Heart left ventricle (tissue), 13 donors: Measurements from ENCODE around the gene CCDC152.

Source experiments
- CTCF ChIP-seq, 12 donors: fragments of 200-600 bp; sonication (generic) in 4 of 12; IDR thresholded peaks; one replicate each; pipeline versions ENCODE4 v1.5.0 to v1.8.0; 2018 to 2022; ENCODE audit warnings: antibody characterized with exemption in 12 of 12, mild to moderate bottlenecking in 5 of 12
- POLR2A ChIP-seq, 2 donors: fragments of 450-650 bp; IDR thresholded peaks; one replicate each; pipeline ENCODE4 v1.6.1; 2017; ENCODE audit warnings: antibody characterized with exemption in 2 of 2, mild to moderate bottlenecking in 2 of 2, moderate library complexity in 2 of 2
- donor health status: ischemic (EF 13 %, LVEDD 7.1; RV severe dilation, severe dysfunction).
- donor health status: DM: no; HTN: yes; CAD: no.
- donor health status: DM: no; HTN: no; CAD: no.
- donor health status: ischemic (EF 25% LVEDD 6.9; RV normal size, moderate dysfunction).
- donor health status: ischemic (EF 25% LVEDD 5.7; RV mildly dilated, moderate dysfunction).
- donor health status: ischemic (EF 35%, LVEDD 5.7; RV mildly dilated, moderate dysfunction).
- donor health status: nonischemic (EF 11% LVEDD 7.7; RV severe dilation, severe dysfunction).
- donor health status: DM: yes; HTN: yes; CAD: no.
- donor health status: PGD.
- donor health status: ischemic (EF 29% LVEDD 5.4; RV normal size, mild dysfunction).
- donor health status: nonischemic (EF 23%, LVEDD 6.1; RV moderate dilation, normal function).

DNA sequence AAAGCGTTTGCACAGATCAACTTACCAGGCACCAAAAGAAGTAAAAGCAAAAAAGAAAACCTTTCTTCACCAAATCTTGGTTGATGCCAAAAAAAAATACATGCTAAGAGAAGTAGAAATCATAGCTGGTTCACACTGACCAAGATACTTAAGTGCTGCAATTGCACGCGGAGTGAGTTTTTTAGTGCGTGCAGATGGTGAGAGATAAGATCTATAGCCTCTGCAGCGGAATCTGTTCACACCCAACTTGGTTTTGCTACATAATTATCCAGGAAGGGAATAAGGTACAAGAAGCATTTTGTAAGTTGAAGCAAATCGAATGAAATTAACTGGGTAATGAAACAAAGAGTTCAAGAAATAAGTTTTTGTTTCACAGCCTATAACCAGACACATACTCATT is 36.4 kb upstream of the CCDC152 start:
- no peak for TF ChIP-seq CTCF (IDR thresholded peaks at IDR 0.05)
- no peak for TF ChIP-seq POLR2A (IDR thresholded peaks at IDR 0.05)
